GM12873 (cell line): ENCODE results near the gene TRIP12.

ENCODE experiments used
- TF ChIP-seq, protein P1 (sequence below): IDR thresholded peaks from 2 replicates; pipeline ENCODE4 v1.5.1; 2012; ENCODE audit warnings: low read depth, mild to moderate bottlenecking, moderate library complexity, low read length, control low read depth; ENCODE audit not compliant: insufficient read depth; ENCODE audit errors: missing control alignments

TRIP12 gene

GRCh38 chr2:229921892-229922448, at the start of gene TRIP12:
TRIP12 (minus strand) TSS chr2:229922009; CDS start chr2:229880079, 41,930 bp downstream.
- TF ChIP-seq, protein P1, sequence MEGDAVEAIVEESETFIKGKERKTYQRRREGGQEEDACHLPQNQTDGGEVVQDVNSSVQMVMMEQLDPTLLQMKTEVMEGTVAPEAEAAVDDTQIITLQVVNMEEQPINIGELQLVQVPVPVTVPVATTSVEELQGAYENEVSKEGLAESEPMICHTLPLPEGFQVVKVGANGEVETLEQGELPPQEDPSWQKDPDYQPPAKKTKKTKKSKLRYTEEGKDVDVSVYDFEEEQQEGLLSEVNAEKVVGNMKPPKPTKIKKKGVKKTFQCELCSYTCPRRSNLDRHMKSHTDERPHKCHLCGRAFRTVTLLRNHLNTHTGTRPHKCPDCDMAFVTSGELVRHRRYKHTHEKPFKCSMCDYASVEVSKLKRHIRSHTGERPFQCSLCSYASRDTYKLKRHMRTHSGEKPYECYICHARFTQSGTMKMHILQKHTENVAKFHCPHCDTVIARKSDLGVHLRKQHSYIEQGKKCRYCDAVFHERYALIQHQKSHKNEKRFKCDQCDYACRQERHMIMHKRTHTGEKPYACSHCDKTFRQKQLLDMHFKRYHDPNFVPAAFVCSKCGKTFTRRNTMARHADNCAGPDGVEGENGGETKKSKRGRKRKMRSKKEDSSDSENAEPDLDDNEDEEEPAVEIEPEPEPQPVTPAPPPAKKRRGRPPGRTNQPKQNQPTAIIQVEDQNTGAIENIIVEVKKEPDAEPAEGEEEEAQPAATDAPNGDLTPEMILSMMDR, result no peak

- TF ChIP-seq, protein P1, result no peak
These were observed 49.5 kb upstream of the TRIP12 start for GRCh38 chr2:229971298-229971790.

DNA sequence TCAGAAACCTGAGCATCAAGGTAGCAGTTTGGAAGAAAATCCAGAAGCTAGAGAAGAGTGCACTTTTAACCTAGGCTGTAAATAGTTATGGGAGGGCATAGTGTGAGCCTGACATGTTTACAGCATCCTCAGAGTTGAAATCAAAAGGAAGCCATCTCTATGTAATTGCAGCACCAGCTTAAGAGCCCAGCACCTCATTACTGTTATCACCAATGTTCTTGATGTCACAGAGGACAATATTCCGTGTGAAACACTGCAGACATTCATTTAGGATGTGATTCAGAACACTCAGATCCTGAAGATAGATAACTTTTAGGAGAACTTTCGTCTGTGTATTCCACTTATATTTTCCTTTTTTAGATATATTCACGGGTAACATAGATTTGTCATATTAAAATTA, 48.6 kb upstream of the TRIP12 start:
- TF ChIP-seq, protein P1, result no peak

DNA sequence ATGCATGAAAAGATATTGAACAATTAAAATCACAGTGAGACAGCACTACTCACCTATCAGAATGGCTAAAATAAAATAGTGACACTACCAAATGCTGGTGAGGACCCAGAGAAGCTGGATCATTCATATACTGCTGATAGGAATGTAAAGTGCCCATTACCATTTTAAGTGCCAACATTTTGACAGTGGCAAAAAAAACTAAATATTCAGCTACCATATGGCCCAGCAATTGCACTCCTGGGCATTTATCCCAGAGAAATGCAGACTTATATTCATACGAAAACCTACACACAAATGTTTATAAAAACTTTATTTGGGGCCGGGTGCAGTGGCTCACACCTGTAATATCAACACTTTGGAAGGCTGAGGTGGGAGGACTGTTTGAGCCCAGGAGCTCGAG, 48.1 kb upstream of the TRIP12 start:
- TF ChIP-seq, protein P1, result no peak

DNA sequence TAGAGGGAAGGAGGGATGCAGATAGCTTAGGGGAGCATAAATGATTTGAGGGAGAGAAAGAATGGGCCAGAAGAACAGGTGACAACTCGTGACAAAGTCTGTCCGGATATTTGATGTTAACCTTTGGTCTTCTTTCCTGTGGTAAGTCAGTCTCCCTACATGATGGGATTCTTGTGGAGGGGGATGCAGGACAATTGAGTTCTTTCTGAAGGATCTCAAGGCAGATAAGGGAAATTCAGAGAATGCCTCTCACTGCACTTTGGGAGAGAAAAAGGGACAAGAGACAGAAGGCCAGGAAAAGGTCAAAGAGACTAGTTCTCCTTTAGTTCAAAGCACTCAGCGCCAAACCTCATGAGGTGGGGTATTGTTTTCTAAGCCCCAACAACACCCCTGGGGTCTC, 34.7 kb upstream of the TRIP12 start:
- TF ChIP-seq, protein P1, result no peak

GRCh38 chr2:229955663-229956062, 33.9 kb upstream of the TRIP12 start:
- TF ChIP-seq, protein P1, result no peak

- TF ChIP-seq, protein P1, result no peak
These were observed 30.5 kb upstream of the TRIP12 start for GRCh38 chr2:229952256-229952835.
